Iris pigment epithelial cell (primary cell): Measurements from ENCODE around the gene ALPK1.
A peak's percentile ranks its signal among the peaks of the same experiment; 100 is the strongest.

Source experiments
- DNase-seq: peaks from one replicate; pipeline ENCODE4 v3.0.0-alpha.2; 2011; ENCODE audit warnings: low read depth

Gene ALPK1

DNA sequence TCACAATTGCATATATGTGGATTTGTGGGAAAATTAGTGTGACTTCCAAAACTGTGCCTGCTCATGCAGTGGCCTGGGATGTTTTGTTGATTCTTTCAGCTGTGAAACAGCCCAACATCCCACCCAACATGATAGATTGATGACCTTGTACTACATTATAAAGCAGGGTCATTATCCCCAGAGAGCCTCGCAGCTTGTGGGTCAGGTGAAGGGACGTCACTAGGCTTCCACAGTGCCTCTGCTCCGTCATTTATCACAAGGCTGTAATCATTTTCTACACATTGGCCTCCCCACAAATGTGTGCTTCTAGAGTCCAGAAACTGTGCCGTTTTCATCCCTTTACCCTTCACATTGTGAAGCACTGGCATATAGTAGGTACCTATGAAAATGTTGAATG, 31.6 kb downstream of the ALPK1 start:
- no peak for DNase-seq

DNA sequence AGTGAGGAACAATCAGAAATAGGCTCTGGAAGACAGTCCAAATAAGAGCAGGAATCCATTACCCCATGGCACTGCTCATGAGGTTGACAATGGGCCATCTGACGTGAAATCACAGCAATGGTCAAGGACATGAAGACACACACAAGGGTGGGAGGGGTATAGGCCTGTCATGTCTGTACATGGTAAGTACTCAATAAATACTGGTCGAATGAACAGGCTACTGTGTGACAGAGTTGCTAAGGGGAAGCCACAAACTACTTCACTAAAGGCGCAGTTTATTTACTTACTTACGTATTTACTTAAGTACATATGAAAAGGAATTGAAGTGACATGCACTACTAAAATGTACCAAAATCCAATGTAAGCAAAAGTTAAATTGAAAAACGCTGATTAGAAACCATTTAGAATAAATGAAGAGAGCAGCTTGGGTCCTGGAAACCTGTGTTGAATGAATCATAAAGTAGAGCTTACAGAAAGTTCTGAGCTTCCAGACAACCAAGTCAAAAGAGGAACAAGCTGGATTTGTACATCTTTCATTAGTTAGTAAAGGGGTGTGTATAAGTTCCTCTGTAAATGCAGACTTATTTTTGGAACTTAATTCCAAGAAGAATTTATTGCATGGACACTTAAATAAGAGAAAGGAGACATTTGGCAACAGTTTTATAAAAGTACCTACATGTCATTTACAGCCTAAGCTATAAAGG, 32.7 kb downstream of the ALPK1 start:
- no peak for DNase-seq

DNA sequence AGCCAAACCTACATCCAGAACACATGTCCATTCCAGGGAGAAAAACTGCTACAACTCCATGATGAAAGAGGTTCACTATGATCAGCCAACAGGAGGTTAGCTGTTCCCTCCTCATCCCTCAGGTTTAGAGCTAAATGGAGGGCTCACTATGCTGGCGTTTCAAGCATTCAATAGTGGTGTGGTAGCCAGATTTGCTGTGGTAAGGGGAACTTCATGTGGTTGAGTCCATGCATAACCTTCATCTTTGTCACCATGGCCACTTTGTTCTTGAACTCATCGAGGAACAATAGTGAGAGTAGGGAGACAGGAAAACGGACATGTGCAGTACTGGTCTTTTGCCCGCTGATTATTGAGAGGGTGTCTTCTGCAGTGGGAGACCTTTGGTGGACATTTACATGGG, 33.8 kb downstream of the ALPK1 start:
- DNase-seq = no peak

DNA sequence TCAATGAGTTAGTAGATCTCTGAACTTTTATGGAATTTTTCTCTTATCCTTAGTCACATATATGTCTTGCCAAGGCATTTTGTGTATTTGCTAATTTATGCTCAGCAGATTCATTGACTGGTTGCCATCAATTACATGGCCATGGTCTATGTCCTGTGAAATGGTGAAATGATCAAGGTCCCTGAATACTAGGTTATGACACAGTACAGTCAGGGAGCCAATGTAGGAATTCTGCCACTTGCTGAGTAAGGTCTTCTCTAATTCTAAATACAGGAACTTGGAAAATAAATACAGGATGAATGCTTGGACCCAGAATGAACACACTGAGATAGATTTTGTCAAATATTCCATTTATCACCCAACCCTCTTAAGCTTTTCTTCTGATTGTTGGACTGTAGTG, 35.2 kb downstream of the ALPK1 start:
- no peak for DNase-seq

DNA sequence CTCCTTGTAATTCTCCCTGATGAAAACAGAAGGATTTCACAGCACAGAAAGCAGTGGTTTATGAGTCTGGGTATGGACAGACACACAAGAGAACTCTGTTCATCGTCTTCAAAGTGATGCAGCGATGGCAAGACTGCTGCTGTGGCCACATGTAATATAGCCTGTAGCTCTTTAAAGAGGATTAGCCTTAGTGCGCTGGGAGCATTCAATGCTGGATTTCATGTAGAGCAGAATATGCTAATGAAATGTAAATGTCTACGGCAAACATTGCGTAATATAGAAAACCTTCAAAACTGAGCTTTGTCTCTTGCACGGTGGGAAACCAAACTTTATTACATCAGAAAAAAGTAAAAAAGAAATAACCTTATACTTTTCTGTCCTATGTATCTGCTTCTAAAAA, 42.9 kb downstream of the ALPK1 start:
- DNase-seq = no peak

DNA sequence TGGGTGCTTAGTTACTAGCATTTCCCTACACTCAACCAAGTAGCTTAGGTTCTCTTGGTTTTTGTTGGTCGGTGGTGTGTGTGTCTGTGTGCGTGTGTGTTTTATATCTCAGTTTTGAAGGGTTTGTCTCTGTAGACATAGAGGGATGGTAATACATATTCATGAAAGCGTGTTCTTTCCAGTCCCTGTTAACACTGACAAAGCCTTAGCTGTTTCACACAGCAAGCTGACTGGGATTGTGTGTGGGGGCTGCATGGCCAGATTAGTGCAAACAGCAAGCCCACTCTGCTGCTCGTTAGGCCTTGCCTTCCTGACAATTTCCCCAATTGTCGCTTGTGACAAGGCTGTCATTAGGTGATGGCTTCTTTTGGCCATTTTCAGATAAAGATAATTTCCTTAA, 43.9 kb downstream of the ALPK1 start:
- DNase-seq = no peak

DNA sequence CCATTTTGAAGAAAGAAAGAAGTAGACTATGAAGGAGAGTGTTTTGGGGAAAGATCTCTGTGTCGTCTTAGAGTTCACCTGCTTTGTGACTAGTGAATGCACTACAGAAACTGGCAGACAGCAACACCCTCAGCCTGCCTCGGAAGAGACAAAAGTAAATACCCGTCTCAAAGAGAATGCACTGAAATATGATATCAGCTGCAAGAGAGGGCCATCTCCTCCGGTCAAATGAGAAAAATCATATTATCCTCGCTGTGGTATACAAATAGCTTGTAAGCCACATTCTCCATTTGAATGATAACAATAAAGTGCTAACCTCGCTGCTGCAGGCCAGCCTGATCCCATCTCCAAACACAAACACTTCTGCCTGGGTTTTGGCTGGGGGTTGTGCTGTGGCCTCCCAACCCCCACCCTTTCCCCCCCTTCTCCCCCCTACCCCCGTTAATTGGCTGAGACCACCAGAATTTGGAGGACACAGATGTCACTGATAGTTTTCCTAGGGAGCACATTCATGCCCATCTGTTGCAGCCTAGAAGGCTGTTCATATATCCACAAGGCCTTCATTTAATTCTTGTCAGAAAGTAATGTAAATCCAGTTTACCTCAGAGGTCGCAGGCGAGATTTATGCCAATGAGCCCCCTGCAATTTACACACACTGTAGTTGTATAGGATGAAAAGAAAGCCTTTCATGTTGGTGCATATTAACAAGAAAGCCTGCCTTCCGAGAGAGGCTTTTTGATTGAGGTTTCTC, 46.3 kb downstream of the ALPK1 start:
- peak; percentile 35 for DNase-seq

DNA sequence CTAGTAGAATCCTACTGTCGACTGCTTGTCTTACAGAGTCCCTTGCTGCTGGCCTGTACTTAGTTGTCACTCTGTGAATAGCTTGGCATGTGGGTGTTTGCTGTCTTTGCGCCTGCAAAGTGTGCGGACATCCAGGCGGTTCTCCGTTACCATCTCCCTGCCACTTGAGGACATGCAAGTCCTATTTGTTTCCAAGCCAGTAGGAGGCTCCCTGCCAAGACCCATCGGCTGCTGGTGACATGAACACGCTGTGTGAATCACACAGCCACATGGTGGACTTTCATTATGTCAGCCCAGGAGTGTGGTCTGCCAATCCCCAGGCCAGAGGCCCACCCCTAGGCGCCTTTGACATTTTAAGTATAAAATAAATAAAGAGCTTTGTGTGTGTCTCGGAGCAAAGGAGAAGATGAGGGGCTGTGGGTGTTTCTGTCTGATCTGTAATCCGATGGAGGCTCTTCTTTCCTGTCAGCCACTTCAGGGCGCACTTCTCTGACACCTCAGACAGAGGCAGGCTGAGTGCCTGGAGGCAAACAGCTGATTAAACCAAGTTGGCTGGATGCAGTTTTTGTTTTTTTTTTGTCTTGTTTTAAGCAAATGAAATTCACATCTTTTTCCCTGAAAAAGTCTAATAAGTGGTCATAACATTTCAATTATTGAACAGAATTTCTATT, 51.5 kb downstream of the ALPK1 start:
- peak; percentile 68 for DNase-seq

DNA sequence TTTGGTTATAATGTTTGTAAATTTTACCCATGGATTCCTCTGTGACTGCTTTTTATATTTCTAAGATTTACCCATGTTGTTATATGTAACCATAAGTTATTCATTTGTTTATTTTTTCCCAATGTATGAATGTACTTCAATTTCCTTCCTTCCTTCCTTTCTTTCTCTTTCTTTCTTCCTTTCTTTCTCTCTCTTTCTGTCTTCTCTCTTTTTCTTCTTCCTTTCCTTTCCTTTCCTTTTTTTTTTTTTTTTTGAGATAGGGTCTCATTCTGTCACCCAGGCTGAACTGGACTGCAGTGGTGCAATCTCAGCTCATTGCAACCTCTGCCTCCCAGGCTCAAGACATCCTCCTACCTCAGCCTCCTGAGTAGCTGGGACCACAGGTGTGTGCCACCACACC, 55.6 kb downstream of the ALPK1 start:
- no peak for DNase-seq

DNA sequence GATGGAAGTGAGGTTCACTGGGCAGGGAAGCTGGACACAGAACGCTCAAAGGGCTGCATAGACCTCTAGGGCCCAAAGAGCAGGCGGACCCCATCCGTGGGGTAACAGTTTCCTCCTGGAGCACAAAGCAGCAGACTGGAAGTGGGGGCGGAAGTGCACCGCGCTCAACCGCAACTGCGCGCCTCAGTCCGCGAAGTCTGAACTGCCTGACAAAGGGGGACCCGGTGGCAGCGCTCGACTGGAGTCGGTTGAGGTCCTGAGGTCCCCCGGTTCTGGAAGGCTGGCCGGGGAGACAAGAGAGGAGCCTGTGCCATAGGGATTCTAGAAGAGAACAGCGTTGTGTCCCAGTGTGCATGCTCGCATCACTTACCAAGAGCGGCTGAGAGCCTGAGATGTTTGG, 58.5 kb downstream of the ALPK1 start:
- DNase-seq = no peak

DNA sequence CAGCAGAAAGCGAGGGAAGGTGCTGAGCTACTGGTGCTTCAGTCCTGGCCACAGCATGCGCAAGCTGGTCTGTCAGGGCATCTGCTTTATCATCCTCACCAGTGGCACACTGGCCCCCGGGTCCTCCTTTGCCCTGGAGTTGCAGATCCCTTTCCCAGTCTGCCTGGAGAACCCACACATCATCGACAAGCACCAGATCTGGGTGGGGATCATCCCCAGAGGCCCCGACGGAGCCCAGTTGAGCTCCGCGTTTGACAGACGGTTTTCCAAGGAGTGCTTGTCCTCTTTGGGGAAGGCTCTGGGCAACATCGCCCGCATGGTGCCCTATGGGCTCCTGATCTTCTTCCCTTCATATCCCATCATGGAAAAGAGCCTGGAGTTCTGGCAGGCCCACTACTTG, 60.3 kb downstream of the ALPK1 start:
- no peak for DNase-seq

DNA sequence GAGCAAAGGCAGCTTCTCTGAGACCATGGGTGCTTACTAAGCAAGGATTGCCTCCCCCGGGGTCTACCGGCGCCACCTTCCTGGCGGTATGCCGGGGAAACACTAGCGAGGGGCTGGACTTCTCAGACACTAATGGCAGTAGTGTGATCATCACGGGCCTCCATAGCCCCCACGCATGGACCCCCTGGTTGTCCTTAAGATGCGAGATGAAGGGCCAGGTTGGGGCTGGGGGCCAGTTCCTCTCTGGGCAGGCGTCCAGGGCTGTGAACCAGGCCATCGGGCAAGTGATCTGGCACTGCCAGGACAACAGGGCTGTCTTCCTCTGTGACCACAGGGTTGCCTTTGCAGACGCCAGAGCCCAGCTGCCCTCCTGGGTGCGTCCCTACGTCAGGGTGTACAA, 60.7 kb downstream of the ALPK1 start:
- DNase-seq = no peak

DNA sequence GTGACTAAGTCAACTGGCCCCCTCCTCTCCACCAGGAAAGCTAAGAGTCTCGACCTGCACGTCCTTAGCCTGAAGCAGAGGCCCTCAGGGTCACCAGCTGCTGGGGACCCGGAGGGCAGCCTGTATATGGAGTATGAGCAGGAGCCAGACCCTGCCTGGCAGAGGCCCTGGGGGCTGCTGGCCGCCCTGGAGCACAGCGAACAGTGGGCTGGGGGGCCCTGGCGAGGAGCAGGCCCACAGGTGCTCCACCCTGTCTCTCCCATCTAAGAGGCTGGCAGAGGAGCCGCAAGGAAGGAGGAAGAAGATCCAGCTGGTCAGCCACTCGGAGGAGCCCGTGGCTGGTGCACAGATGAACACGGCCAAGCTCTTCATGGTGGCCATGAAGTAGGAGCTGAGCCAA, 61.2 kb downstream of the ALPK1 start:
- no peak for DNase-seq

DNA sequence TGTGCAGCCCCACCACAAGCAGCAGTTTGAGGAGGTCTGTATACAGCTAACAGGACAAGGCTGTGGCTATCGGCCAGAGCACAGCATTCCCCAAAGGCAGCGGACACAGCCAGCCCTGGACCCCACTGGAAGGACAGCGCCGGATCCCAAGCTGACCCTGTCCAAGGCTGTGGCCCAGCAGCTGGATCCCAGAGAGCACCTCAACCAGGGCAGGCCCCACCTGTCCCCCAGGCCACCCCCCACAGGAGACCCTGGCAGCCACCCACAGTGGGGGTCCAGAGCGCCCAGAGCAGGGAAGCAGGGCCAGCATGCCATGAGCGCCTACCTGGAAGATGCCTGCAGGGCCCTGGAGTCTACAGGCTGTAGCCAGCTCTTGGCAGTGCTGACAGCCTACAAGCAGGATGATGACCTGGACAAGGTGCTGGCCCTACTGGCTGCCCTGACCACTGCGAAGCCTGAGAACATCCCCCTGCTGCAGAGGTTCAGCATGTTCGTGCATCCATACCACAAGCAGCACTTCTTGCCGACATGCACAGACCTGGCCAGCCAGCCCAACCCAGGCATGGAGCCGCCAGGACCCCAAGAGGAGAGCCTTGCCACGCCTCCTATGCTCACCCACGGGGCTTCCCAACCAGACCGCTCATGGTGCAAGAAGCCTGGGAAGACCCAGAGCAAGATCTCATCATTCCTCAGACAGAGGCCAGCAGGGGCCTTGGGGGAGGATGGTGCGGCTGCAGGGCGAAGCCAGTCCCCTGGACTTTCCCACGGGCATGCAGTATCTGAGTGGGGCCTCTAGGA, 62.0 kb downstream of the ALPK1 start:
- DNase-seq = no peak

DNA sequence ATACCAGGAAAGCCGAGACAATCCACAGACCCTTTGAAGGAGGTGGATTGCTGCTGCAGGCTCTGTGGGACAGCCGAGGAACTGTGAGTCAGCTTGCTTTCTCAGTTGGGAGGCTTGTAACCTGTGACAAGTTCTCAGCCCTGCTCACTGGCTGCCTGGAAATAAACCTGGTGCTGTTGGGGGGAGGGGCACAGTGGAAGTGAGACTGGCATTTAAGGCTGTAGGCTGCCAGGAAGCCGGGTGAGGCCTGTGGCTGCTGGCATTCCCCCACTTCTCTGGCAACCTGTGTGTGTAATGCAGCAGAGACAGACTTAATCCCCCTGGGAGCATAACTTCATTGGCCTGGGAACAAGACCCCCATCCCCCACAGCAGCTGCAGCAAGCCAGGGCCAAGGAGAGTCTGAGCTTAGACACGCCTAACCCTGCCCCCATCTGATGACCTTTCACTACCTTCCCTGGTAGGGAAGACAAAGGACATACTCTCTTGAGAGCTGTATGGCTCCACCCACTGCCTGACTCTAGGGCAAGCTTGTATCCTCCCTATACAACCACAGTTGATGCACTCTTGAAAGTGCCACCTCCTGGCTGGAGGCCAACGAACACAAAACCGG, 64.1 kb downstream of the ALPK1 start:
- DNase-seq = peak; percentile 71

DNA sequence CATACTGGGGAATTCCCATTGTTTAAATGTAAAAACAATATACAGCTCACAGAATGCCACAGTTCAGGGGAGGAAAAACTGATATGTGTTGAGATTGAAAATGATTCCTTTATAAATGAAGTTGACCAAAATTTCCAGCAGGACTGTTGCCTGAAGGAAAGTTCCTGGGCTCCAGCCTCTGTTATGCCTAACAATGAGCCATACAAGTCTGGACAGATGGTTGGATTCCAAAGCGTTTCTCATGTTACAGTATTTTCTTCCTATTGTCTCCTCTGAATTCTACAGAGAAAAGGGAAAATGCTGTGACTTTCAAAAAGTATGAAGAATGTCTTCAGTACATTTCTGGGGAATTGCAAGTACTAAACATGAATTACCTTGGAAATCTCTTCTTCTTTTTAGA, 73.3 kb downstream of the ALPK1 start:
- no peak for DNase-seq

DNA sequence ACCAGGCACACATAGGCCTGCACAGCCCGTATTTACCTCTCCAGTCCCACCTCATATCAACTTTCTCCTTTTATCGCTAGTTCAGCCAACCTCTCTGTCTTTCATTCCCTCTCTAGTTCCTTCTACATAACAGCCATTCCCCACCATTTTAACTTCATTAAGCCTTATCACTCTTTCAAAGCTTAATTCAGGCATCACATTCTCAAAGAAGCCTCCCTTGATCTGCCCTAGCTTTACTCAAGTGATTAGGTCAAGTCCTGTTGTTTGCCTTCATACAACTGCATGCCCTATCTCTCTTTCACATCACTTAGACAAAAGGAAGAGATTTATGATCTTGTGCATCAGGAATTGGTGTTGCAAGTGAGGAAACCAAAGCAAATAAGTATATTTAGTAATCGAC, 74.2 kb downstream of the ALPK1 start:
- no peak for DNase-seq

DNA sequence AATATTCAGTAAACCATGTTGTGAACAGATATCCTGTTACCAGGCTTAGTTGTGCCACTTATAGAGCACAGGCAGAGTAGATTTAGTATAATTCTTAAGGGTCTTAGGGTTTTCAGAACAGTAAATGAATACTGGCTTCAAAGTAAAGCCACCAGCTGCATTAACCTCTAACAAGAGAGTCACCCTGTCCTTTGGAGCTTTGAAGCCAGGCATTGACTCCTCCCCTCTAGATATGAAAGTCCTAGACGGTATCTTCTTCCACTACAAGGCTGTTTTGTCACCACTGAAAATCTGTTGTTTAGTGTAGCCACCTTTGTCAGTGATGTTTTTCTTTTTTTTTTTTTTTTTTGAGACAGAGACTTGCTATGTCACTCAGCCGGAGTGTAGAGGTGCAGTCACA, 77.7 kb downstream of the ALPK1 start:
- no peak for DNase-seq

DNA sequence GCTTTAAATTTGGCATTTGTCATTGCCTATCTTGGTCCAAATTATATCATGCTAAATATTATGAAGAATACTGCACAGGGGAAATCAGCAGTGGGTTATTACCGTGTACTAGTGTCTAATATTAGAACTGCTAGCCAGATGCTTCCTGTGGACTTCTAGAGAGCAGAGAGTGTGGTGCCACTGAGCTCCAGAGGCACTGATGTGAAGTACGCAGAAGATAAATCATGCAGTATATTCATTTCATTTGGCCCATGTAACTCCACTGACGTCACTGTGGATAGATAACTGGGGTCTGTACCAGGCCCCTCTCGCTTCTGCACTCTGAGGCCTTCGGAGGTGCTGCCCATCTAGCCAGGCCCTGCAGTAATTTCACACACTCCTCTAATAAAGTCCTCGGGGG, 80.0 kb downstream of the ALPK1 start:
- no peak for DNase-seq

DNA sequence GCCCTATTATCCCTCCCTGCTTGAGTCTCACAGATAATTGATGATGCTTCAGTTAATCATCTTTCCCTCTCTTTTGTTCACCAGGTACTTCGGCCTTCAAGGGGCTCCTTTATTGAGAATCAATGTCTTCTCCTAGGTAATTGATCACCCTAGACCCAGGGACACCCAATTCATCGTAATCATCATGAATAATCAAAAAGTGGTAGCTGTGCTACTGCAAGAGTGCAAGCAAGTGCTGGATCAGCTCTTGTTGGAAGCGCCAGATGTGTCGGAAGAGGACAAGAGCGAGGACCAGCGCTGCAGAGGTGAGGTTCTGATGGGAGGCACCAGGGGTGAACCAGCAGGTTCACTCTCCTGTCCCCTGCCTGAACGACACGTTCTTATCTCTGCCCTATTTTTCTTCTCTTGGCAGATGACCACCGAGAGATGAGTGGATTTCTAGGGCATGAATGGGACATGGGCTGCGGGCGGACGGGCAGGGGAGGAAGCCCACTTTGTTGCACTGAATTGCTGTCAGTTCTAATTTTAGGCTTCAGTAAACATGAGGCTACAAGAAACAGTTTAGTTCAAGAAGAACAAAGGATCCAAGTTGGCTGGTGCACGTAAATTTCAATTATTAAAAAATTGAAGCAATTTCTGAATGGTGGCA, 80.5 kb downstream of the ALPK1 start:
- DNase-seq = no peak

DNA sequence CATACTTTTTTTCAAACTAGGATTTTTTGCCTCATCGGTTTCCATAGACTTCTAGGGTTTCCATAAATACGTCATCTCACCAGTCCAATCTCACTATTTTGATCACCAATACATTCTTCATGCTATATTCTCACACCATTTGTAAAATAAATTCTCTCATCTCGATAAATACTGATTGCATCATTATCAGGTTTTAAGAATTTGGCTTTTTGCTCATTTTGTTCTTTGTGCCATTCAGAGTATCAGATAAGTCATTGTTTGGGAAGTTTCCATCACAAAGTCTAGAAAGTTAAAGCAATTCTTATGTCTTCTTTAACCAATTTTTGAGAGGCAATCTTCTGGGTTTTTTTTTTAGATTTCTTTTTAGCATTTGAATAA, 81.1 kb downstream of the ALPK1 start:
- DNase-seq = no peak

DNA sequence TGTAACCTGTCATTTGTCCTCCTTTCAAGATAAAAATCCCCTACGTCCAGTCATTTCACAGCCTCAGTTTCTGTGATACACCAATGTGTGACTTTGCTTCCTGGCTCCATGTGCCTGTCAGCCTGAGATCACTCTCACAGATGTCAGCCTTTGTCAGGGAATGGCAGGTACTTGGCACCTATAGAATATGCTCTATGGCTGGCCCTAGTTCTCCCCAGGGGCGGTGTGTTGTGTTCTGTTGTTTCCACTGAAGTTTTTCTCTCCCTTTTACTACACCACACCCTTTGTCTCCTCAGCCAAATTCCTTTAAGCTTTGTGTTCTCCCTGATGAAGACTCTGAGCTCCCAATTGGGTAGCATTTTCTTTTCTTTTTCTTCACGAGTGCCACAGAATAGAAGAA, 81.7 kb downstream of the ALPK1 start:
- DNase-seq = no peak
